ENCODE results near the gene ALDH1B1. TPM values are rescaled to one million over a fixed set of nuclear protein-coding genes. Genes with fewer than 3 reads are reported as not detected.

Gene ALDH1B1
- total RNA-seq = 10 to 100 TPM; 30.4 to 33.8 TPM

DNA sequence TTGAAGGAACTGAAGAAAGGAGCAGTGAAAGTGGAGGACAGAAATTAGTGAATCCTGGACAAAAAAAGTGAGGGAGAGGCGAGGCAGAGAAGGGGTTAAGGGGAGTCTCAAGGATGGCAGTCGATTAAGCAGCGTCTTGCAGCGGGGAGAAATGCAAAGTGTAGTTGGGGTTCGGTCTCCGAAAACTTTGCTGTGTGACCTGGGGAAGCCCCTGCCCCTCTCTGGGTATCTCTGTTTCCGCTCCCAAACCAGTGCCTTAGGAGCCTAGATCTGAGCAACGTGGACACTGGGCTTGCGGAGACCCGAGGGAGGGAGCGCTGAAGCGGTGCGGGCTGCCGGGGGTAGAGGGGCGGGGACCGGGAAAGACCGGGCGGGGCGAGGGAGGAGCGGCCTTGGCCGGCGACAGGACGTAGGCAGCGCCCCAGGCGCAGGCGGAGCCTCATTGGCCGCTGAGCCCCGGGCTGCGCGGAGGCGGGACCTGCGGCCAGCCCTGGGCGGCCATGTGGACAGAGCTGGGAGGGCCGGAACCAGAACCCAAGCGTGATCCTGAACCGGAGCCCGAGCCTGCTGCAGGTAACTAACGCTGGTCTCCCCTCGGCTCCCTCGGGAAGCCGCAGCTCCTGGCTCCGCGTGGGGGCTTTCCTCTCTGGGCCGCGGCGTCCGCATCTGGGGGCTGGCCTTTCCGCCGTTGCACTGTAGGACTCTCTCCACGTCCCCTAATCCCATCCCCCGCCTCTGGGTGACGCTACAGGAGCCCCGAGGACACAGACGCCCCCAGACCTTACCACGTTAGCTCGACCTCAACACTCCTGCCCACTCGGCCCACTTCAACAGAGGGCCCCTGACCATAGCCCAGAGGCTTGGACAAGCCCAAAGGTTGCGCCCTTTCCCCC is at the start of gene ALDH1B1:
ALDH1B1 (plus strand) TSS at position 468 of the 893 bp plus-strand sequence. CDS start 3,047 bp downstream, outside the sequence.
- ChIA-PET POLR2A (no interaction called here), CTCF (interaction anchor here (0.6 to 1.2 kb wide), 3 partner anchors 40 to 489 kb away, joined by 3 read pairs; partner anchors contain the start of gene SLC25A51)

DNA sequence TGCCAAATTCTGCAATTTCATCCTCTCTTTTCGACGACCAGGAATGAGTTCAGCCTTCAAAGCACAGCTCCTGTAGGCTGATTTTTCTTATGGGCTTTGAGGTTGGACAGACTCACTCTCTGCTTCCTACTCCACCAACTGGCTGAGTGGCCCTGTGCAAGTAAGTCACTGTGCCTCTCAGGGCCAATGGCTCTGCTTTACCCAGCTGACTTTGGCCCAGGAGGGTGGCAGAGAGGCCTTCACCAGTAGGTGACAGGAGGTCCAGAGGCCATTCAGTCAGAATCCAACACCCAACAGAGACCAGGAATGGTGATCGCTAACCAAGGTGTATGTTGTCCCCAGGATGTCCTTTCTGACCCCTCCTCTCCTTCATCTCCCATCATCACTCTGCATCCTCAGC is 49.5 kb upstream of the ALDH1B1 start:
- ChIA-PET POLR2A (no interaction called here), CTCF (no interaction called here)

DNA sequence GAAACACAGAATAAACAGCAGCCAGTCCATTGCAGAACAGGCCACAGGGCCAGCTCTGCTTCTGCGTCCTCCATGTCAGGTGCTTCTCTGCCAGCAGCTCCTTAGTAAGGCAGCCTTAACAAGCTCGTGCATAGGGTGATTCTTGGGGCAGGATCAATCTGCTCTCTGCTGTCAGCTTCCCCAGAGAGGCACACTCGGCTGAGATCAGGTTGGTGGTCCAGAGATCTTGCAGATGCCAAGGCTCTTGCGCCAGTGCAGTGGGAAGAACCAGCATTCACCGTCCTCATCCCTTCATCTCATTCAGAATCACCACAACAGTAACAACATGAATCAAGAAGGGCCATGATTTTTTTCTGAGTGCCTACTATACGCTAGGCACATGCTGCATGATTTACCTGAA is 49.0 kb upstream of the ALDH1B1 start:
- POLR2A ChIA-PET = no interaction called here
- CTCF ChIA-PET = no interaction called here

DNA sequence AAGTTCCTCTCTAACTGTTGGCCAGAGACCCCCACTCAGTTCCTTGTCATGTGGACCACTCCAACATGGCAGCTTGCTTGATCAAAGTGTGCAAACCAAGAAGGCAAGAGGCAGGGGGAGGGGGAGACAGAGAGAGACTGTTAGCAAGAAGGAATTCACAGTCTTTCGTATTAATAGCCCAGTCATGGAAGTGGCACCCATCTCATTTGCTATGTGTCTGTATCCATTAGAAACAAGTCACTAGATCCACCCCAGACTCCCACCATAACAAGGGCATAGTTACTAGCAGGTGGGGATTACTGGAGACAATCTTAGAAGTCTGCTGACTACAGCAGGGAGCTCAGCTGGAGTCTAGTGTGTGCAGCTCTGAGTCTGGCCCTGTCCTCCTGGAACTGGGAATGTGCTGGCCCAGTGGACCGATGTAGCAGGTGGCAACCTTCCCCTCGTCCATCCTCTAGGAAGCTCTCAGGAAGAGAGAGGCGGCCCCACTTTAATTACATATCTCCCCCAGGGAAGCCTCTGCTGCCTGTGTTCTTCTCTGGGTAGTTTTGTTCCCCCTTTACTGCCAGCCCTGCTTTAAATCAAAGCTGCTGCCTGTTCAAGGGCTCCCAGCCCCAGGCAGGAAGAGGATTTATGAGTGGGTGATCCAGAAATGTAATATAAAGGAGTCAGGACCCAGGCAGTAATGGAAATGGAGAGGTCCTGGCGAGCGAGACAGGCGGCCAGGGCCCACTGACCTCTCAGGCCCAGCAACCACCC is 47.8 kb upstream of the ALDH1B1 start:
- CTCF ChIA-PET = no interaction called here
- POLR2A ChIA-PET = no interaction called here

DNA sequence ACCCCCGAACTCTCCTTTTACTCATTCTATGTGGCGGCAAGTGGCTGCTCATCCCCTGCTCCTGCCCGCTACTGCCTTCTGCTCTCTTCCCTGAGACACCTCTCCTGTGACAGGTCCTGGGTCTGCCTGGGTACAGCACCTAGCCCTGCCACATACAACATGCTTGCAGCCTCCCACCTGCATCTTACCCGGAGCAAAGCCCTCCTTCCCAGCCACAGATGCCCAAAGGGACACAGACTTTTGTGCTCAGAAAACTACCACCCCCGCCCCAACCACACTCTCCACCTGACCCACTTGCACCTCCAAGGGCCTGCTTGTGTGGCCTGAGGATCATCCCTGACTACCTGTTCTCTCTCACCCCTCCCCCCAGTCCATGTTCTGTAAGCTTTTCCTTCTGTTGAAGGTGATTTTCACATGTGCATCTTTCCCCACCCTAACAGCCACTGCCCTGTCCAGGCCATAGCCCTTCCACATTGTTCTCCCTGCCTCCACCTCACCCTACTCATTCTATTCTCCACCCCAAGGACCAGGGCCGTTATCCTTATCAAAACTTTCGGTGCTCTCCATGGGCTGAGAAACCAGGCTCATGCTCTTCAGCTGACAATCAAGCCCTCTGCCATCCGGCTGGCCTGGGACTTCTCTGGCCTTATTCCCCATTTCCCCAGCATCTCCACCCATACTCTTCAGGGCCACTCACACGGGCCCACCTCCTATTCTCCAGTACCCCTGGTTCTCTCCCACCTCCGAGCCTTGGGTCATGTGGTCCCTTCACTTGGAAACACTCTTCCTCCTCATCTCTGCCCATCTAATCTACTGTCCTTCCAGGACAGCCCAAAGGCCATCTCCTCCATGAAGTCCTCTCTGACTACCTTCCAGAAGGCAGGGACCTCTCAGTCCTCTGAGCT is 46.4 kb upstream of the ALDH1B1 start:
- ChIA-PET CTCF (no interaction called here), POLR2A (no interaction called here)

DNA sequence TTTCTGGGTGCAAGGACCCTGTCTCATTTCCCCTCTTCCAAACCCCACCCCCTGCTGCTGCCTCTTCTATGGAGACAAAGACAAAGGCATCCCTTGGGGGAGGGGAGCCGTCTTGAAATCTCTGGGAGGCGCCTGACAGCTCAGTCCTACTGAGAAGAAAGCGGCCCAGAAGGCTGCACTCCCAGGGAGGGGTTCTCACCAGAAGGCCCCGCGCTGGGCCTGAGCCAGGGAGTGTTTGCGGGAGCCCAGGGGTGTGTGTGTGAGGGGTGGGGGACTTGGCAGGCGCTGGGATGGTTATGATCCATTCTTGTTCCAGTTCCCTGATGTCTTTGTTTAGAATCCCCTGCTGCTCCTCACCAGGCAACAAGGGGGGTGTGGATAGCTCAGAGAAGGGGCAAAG is 45.7 kb upstream of the ALDH1B1 start:
- ChIA-PET CTCF (no interaction called here), POLR2A (no interaction called here)

DNA sequence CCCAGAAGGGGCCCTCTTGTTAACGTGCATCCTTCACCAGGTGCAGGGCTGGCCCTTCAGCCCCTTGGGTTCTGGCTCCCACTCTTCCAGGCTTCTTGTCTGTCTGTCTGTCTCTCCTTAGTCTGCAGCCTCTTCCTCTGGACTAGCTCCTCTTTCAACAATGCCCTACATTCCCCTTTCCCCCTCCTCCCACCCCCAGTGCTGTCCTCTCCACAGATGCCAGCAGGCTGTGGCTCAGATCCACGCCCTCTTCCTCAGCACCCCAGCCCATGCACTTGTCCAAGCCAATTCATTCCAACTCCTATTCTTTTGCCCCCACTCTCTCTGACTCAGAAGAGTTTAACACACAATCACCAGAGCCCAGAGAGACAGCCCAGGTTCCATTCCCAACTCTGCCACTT is 45.2 kb upstream of the ALDH1B1 start:
- CTCF ChIA-PET = no interaction called here
- POLR2A ChIA-PET = no interaction called here

DNA sequence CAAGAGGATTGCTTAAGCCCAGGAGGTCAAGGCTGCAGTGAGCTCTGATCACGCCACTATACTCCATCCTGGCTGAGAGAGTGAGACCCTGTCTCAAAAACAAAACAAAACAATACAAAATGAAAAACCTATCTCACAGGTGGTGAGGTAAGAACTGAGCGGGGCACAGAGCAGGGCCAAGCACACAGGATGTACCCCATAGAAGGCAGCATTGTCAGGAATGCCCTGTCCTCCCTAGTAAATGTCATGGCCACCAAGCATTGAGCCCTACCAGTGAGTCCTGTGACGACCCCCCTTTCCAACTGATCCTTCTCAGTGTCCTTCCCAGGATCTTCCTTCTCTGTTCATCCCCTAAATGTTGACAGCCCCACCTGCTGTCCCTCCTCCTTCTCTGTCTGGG is 44.6 kb upstream of the ALDH1B1 start:
- CTCF ChIA-PET = no interaction called here

DNA sequence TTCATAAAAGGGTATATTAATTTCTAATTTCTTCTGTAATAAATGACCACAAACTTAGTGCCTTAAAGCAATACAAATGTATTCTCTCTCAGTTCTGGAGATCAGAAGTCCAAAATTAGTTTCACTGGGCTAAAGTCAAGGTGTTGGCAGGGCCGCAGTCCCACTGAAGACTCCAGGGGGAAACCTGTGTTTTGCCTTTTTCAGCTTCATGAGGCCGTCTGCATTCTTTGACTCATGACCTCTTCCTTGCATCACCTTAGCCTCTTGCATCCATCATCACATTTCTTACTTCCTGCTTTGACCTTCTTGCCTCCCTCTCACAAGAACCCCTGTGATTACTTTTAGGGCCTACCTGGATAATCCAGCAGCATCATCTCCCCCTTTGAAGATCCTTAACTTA is 42.0 kb upstream of the ALDH1B1 start:
- ChIA-PET CTCF (no interaction called here), POLR2A (no interaction called here)

More for the DNA sequence above, 44.6 kb upstream of the ALDH1B1 start:
- POLR2A ChIA-PET = no interaction called here

DNA sequence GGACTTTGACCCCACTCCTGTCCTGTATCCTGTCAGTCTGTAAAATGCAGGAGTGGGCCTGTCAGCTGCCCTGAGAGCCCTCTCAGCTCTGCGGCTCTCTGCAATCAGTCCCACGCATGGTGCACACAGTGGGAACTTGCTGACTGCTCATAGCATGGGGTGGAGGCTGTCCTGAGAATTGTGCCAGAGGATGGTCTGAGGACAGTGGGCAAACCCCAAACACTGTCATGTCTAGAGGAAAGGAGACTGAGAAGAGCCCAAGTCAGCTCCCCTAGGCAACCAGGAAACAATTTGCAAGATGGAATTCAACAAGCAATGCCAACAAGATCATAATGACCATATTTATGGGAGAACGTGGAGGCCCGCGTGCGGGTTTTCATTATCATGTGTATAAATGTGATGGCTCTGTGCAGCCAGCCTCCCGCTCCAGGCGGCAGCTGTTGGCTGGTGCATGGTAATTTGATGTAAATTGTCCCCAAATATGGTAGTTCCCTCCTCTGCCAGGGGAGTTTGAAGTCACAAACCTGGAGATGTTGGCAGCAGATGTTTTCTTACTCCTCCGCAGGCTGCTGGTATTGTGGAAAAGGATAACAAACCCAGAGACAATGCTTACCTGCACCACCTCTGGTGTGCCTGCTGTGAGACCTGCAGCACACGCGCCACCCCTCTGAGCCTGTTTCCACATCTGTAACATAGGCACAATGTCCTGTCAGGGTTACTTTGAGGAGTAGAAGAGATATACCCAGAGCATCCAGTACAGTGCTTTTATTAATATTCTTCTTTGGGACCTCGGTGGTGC is 39.8 kb upstream of the ALDH1B1 start:
- CTCF ChIA-PET = interaction anchor here (0.6 kb wide), 1 partner anchor 403 kb away, joined by 5 read pairs; no protein-coding TSS in a partner anchor
- POLR2A ChIA-PET = no interaction called here

DNA sequence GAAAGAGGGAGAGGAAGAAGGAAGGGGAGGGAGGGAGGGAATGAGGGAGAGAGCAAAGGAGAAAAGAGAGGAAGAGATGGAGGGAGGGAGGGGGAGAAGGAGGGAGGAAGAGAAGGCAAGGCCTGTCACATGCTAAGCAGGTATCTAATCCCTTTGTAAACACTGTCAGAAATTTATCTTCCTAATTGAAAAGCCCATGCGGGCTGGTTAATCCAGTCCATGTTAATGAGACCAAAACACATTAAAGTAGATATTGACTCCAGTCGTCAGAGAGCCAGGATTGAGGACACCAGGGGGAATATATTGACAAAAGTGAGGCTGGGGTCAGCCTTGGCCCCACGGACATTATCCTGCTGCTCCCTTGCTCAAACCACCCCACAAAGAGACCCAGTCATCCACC is 37.4 kb upstream of the ALDH1B1 start:
- CTCF ChIA-PET = no interaction called here
- POLR2A ChIA-PET = no interaction called here

DNA sequence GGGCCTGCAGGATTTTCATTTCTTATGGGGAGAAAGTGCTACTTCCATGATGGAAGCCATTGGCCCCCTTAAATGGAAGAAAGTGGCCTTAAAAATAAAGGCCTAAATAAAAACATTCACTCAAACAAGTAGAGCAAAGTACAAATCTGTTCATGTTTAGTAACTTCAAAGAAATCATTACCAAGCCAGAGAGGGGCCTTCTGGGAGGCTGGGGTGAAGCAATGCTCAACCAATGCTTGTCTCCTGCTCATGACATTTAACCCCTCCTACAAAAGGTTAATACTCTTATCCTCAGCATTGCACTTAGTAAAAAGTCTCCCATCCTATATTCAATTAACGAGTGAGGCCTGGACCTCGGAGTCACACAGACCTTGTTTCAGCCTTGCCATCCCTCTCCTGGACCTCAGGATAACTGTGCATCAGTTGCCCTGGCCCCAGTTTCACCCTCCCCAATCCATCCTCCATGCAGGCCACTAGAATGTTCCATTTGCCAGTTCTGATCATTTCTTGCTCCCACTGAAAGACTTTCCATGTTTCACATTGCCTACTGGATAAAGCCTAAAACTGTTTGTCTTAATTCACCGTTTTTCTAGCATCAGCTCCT is 36.9 kb upstream of the ALDH1B1 start:
- ChIA-PET CTCF (no interaction called here), POLR2A (no interaction called here)

DNA sequence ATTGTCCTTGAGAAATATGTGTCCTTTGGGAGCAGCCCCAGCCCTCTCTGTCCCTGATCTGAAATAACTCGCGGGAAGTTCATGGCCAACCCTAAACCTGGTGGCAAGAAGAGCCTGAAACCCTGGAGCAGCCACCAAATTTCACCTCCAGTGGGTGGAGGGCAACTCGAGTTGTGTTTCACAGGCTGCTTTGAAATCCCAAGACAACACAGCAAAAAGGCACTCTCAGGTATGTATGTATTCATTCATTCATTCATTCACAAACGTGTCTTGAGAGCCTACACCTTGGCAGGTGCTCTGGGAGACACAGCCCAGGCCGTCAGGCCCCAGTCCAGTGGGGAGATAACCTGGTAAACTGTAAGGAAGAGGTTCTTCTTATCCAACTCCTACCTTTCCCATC is 35.7 kb upstream of the ALDH1B1 start:
- ChIA-PET CTCF (no interaction called here), POLR2A (no interaction called here)

DNA sequence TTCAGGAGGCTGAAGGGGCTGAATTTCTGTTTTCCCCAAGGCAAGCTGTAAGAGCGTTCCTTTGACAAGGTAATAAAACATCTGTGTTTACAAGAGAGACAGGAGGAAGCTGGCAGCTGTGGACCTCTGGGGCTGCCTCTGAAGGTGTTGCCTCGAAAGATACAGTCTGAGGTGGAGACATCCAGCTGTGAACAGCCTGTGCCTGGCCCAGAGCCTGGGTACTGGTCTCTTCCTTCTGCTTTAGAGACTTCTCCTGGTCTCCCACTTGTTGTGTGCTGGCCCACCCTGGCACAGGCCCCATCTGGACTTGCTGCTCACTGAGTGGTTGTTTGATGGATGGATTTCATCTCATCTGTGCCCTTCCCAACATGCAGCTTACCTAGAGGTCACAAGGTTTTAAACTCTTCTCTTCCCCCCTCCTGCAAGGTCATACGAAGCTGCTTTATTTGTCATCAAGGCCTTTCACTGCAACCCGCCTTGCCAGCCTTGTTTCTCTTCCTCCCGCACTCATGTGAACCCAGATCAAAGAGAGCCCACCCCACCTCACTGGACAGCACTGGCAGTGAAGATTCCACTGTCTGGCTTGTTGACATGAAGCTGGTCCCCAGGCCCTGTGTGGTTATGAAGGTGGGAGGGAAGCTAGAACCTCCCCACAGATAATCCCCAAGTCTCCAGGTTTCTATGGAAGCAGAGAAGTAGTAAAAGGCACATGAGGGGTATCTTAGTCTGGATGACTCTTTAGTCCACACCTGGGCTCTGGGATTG is 35.0 kb upstream of the ALDH1B1 start:
- CTCF ChIA-PET = no interaction called here
- POLR2A ChIA-PET = no interaction called here

DNA sequence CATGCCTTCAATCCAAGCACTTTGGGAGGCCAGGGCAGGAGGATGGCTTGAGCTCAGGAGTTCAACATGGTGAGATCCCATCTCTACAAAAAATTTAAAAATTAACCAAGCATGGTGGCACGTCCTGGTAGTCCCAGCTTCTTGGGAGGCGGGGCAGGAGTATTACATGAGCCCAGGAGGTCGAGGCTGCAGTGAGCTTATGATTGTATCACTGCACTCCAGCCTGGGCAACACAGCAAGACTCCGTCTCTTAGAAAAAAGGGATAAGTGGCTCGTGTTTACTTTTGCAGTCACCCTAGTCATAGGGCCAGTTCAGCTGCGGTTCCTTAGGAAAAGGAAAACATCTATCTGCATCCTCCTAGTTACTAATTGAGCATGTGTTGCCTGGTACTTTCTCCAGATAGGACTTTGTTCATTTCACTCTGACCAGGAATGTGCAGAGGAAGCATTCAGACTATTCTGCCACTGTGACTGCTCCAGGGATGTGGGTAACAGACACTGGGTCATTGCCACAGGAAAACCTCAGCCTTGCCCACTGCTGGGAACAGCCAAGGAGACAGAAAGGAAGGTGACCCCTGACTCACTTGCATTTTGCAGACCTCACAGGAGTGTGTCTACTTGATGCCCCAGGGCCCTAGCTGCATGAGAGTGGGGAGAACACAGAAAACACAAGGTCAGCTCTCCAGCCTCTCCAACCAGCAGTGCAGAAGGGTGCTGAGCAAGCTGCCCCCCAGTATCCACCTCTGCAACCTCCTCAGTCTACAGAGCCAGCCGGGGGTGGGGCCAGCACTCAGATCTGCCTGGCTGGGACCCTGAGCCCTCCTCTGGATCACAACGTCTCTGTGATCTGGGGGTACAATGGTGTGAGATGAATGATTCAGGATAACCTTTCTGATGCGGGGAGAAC is 33.9 kb upstream of the ALDH1B1 start:
- ChIA-PET CTCF (no interaction called here), POLR2A (no interaction called here)

DNA sequence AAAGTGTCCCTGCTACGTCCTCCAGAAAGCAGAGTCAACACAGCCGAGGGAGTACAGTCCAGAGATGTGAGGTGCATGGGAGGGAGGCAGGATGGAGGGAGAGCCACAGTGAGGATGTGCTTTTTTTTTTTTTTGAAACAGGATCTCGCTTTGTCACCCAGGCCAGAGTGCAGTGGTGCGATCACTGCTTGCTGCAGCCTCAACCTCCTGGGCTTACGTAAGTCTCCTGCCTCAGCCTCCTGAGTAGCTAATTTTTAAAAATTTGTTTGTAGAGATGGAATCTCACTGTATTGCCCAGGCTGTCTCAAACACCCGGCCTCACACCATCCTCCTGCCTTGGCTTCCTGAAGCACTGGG is 33.2 kb upstream of the ALDH1B1 start:
- ChIA-PET POLR2A (no interaction called here), CTCF (no interaction called here)

DNA sequence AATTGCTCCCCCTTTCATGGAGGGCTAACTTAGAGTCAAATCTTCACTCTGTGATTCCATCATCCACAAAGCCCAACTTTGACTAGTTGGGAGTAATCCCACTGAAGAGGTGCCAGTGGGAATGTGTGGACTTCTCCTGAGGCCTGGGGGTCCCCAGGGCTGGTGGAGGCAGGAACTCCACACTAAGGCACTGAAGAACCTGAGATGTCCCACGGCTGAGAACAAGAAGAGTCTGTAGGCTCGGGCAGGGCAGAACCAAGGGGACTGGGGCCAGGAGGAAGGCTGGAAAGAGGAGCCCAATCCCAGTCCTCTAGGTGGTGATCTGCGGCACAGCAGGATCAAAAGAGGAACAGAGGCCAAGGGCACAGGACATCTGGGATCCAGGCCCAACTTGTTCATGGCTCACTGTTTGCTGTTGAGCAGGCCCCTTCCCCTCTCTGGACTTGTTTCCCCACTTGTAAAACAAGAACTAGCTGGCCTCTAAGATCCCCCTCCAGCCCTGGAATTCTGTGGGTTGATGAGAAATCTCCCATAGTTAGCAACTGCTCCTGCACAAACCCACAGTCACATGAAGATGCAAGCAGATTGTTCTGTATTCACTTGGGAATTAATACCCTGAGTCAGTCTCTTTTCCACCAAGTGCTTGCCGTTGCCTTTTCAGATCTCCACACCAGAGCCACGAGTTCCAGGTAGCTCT is 32.7 kb upstream of the ALDH1B1 start:
- ChIA-PET CTCF (no interaction called here), POLR2A (no interaction called here)

Measured in activated CD8-positive, alpha-beta memory T cell treated with anti-CD3 and anti-CD28 coated beads for 36 hours (primary cell).